ENCODE results near the gene ZNF584.
"Not testable (repeated sequence)": the region's sequence is repeated elsewhere in the genome, so short reads cannot be mapped to it uniquely, and the experiment has no call there.

Gene ZNF584

DNA sequence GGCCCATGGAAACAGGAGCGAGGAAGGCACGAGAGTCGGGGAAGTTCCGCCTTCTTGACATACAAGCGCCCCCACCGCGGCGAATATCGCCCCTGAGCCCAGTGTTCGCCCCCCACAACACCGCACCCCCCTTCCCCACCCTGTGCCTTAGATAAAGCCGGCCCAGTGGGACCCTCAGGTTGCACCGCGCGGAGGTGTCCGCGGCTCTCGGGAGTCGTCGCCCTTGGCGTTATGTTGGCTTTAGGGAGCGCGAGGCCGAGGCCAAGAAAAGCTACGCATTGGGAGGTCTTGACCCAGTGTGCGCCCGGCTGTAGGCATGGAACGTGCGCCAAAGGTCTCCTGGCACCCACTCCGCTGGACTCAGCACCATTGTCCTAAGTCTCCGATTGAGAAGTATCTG, 32.1 kb downstream of the ZNF584 start:
- Histone ChIP-seq H3K9me3 (ENCODE audit: control insufficient read depth in 2 of 2, low read length in 2 of 2) (peaks cover 3 to 19% of the 10 kb centered on the region in 2 donors), H3K9ac (ENCODE audit: low read depth in 1 of 2, low read length in 2 of 2) (peak overlapping the region in 1 of 2 donors; percentile 27), H3K27ac (ENCODE audit: low read depth in 2 of 2, low read length in 2 of 2) (peak overlapping the region; percentile 54 to 66), H3K36me3 (ENCODE audit: control insufficient read depth in 2 of 2, insufficient read depth in 2 of 2, low read length in 2 of 2) (peaks cover 6 to 17% of the 10 kb centered on the region in 2 donors), H3K27me3 (ENCODE audit: control insufficient read depth in 2 of 2, insufficient read depth in 2 of 2, low read length in 2 of 2) (no peaks in the 10 kb centered on the region), H3K4me3 (ENCODE audit: low read length in 2 of 2) (peak overlapping the region; percentile 82 to 91), H3K4me1 (ENCODE audit: control insufficient read depth in 2 of 2, insufficient read depth in 2 of 2, low read length in 2 of 2) (peaks cover 6 to 9% of the 10 kb centered on the region in 2 donors)

DNA sequence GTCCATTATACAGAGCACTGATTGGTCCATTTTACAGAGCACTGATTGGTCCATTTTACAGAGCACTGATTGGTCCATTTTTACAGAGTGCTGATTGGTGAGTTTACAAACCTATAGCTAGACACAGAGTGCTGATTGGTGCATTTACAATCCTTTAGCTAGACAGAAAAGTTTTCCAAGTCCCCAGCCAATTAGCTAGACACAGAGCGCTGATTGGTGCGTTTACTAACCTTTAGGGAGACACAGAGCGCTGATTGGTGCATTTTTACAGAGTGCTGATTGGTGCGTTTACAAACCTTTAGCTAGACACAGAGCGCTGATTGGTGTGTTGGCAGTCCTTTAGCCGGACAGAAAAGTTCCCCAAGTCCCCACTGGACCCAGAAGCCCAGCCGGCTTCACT, 34.5 kb downstream of the ZNF584 start:
- not testable (repeated sequence) for H3K9me3 ChIP-seq (ENCODE audit: control insufficient read depth in 2 of 2, low read length in 2 of 2); H3K4me3 ChIP-seq (ENCODE audit: low read length in 2 of 2); H3K27me3 ChIP-seq (ENCODE audit: control insufficient read depth in 2 of 2, insufficient read depth in 2 of 2, low read length in 2 of 2); H3K4me1 ChIP-seq (ENCODE audit: control insufficient read depth in 2 of 2, insufficient read depth in 2 of 2, low read length in 2 of 2); H3K27ac ChIP-seq (ENCODE audit: low read depth in 2 of 2, low read length in 2 of 2); H3K36me3 ChIP-seq (ENCODE audit: control insufficient read depth in 2 of 2, insufficient read depth in 2 of 2, low read length in 2 of 2); H3K9ac ChIP-seq (ENCODE audit: low read depth in 1 of 2, low read length in 2 of 2)

DNA sequence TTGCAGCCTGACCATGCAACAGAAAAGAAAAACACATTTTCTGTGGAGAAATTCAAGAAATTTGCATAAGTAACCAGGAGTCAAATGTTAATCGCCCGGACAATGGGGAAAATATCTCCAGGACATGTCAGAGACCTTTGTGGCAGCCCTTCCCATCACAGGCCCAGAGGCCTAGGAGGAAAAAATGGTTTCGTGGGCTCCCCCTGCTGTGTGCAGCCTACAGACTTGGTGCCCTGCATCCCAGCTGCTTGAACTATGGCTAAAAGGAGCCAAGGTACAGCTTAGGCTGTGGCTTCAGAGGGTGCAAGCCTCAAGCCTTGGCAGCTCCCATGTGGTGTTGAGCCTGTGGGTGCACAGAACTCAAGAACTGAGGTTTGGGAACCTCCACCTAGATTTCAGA, 40.4 kb downstream of the ZNF584 start:
- H3K4me3 ChIP-seq (ENCODE audit: low read length in 2 of 2); H3K27me3 ChIP-seq (ENCODE audit: control insufficient read depth in 2 of 2, insufficient read depth in 2 of 2, low read length in 2 of 2); H3K4me1 ChIP-seq (ENCODE audit: control insufficient read depth in 2 of 2, insufficient read depth in 2 of 2, low read length in 2 of 2); H3K27ac ChIP-seq (ENCODE audit: low read depth in 2 of 2, low read length in 2 of 2); H3K9me3 ChIP-seq (ENCODE audit: control insufficient read depth in 2 of 2, low read length in 2 of 2); H3K9ac ChIP-seq (ENCODE audit: low read depth in 1 of 2, low read length in 2 of 2); H3K36me3 ChIP-seq (ENCODE audit: control insufficient read depth in 2 of 2, insufficient read depth in 2 of 2, low read length in 2 of 2): not testable (repeated sequence)

DNA sequence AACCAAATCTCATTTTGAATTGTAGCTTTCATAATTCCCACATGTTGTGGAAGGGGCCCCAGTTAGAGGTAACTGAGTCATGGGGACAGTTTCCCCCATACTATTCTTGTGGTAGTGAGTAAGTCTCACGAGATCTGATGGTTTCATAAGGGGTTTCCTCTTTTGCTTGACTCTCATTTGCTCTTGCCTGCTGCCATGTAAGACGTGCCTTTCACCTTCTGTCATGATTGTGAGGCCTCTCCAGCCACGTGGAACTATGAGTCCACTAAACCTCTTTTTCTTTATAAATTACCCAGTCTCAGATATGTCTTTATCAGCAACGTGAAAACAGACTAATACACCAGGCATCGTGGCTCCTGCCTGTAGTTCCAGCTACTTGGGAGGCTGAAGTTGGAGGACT, 41.5 kb downstream of the ZNF584 start:
- H3K9me3 ChIP-seq (ENCODE audit: control insufficient read depth in 2 of 2, low read length in 2 of 2); H3K27ac ChIP-seq (ENCODE audit: low read depth in 2 of 2, low read length in 2 of 2); H3K9ac ChIP-seq (ENCODE audit: low read depth in 1 of 2, low read length in 2 of 2); H3K4me1 ChIP-seq (ENCODE audit: control insufficient read depth in 2 of 2, insufficient read depth in 2 of 2, low read length in 2 of 2); H3K36me3 ChIP-seq (ENCODE audit: control insufficient read depth in 2 of 2, insufficient read depth in 2 of 2, low read length in 2 of 2); H3K27me3 ChIP-seq (ENCODE audit: control insufficient read depth in 2 of 2, insufficient read depth in 2 of 2, low read length in 2 of 2); H3K4me3 ChIP-seq (ENCODE audit: low read length in 2 of 2): not testable (repeated sequence)

DNA sequence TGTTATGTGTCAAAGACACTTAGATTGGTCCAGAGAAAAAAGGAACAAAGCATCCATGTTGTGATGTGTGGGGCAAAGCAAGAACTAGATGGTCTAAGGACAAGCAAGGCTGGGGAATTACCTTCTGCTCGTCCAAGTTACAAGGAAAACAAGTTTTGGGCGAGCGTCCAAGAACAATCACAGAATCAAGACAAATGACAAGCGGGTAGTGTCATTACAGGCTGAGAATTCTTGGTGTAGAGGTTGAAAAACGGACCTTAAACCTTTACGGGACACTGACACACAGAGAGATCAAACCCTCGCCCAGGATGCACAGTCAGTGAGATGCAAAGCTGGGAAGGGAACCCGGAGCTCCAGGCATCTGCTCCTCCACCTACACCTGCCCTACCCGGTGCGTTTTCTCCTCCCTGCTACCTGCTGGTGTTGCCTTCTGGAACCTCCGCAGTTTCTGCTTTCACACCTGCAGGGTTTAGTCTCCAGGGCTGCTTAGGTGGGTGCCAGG, 42.5 kb downstream of the ZNF584 start:
- Histone ChIP-seq H3K36me3 (ENCODE audit: control insufficient read depth in 2 of 2, insufficient read depth in 2 of 2, low read length in 2 of 2) (peaks cover 3 to 4% of the 10 kb centered on the region in 2 donors), H3K9me3 (ENCODE audit: control insufficient read depth in 2 of 2, low read length in 2 of 2) (peaks cover 0 to 2% of the 10 kb centered on the region in 2 donors), H3K9ac (ENCODE audit: low read depth in 1 of 2, low read length in 2 of 2) (peak overlapping the region; percentile 32 to 60), H3K4me1 (ENCODE audit: control insufficient read depth in 2 of 2, insufficient read depth in 2 of 2, low read length in 2 of 2) (peaks cover 7 to 8% of the 10 kb centered on the region in 2 donors), H3K27ac (ENCODE audit: low read depth in 2 of 2, low read length in 2 of 2) (no peak overlapping the region), H3K4me3 (ENCODE audit: low read length in 2 of 2) (peak overlapping the region; percentile 65 to 89), H3K27me3 (ENCODE audit: control insufficient read depth in 2 of 2, insufficient read depth in 2 of 2, low read length in 2 of 2) (no peaks in the 10 kb centered on the region)

DNA sequence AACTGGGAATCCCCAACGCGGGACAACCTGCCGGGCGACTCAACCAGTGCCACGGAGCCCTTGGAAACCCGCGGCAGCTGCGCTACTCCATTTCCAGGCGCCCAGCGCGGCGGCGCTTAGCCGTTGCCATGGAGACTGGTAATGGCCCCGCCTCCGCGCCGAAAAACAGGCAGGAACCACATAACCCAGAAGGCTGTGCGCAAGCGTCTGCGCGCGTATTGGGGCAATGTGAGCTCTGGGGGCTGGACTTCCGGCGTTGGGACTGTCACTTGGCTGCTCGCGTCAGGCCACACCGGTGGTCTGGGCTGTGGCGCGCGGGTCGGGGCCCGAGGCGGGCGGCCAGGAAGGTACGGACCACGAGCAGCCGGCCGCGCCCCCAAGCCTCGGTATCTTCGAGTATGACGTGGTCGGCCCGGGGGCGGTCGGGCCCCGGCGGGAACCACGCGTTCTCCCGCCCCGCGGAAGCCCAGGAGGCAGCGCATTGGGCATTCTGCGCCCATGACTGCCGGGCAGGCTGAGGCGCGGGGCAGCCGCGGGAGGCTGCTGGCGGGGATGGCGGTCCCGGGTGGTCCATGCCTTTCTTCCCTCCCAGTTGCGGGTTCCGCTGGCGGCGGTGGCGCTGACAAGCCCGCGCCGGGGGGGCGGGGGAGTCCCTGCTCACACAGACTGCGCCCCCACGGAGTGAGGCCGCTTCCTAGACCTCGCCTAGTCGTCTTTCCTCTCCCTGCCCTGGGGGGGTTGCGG, 43.1 kb downstream of the ZNF584 start, which contains the start of gene ZNF324B:
ZNF324B (plus strand) TSS at position 265 of the 744 bp plus-strand sequence. CDS start 2,080 bp downstream, outside the sequence.
- H3K4me3 ChIP-seq (ENCODE audit: low read length in 2 of 2), result peak within 1 kb of the TSS; percentile 65 to 89
- peak within 1 kb of the TSS; percentile 22 to 58 for H3K27ac ChIP-seq (ENCODE audit: low read depth in 2 of 2, low read length in 2 of 2)
- H3K9ac ChIP-seq (ENCODE audit: low read depth in 1 of 2, low read length in 2 of 2), result peak within 1 kb of the TSS; percentile 60 to 77
- H3K36me3 ChIP-seq (ENCODE audit: control insufficient read depth in 2 of 2, insufficient read depth in 2 of 2, low read length in 2 of 2), result peaks cover 6% of the 10 kb centered on the region in 2 donors
- H3K27me3 ChIP-seq (ENCODE audit: control insufficient read depth in 2 of 2, insufficient read depth in 2 of 2, low read length in 2 of 2), result no peaks in the 10 kb centered on the region
- peaks cover 7 to 8% of the 10 kb centered on the region in 2 donors for H3K4me1 ChIP-seq (ENCODE audit: control insufficient read depth in 2 of 2, insufficient read depth in 2 of 2, low read length in 2 of 2)
- H3K9me3 ChIP-seq (ENCODE audit: control insufficient read depth in 2 of 2, low read length in 2 of 2), result peaks cover 0 to 2% of the 10 kb centered on the region in 2 donors

DNA sequence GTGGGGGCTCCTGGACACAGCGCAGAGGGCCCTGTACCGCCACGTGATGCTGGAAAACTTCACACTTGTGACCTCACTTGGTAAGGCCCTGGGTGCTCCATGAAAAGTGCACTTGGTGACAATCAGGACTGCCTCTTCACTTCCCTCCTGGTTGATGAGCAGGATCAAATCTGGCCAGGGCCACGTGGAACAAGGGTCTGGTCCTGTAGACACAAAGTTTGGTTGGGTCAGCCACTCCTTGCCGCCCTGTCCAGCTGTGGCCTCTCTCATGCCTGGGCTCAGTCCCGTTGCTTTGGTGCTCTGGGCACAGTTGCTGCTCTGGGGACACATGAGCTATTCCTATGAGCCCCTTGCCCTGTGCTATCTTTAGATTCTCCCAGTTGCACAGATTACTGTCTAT, 45.3 kb downstream of the ZNF584 start:
- Histone ChIP-seq H3K4me3 (ENCODE audit: low read length in 2 of 2) (no peak overlapping the region), H3K27ac (ENCODE audit: low read depth in 2 of 2, low read length in 2 of 2) (no peak overlapping the region), H3K36me3 (ENCODE audit: control insufficient read depth in 2 of 2, insufficient read depth in 2 of 2, low read length in 2 of 2) (peaks cover 9 to 14% of the 10 kb centered on the region in 2 donors), H3K27me3 (ENCODE audit: control insufficient read depth in 2 of 2, insufficient read depth in 2 of 2, low read length in 2 of 2) (no peaks in the 10 kb centered on the region), H3K4me1 (ENCODE audit: control insufficient read depth in 2 of 2, insufficient read depth in 2 of 2, low read length in 2 of 2) (peaks cover 7 to 8% of the 10 kb centered on the region in 2 donors), H3K9me3 (ENCODE audit: control insufficient read depth in 2 of 2, low read length in 2 of 2) (peaks cover 0 to 1% of the 10 kb centered on the region in 2 donors), H3K9ac (ENCODE audit: low read depth in 1 of 2, low read length in 2 of 2) (no peak overlapping the region)

DNA sequence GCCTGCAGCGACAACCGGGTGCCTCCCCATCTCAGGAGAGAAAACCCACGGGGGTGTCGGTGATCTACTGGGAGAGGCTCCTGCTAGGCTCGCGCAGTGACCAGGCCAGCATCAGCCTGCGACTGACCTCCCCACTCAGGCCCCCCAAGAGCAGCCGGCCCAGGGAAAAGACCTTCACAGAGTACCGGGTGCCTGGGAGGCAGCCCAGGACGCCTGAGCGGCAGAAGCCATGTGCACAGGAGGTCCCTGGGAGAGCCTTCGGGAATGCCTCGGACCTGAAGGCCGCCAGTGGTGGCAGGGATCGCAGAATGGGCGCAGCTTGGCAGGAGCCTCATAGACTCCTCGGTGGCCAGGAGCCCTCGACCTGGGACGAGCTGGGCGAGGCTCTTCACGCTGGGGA, 46.9 kb downstream of the ZNF584 start:
- Histone ChIP-seq H3K9me3 (ENCODE audit: control insufficient read depth in 2 of 2, low read length in 2 of 2) (no peaks in the 10 kb centered on the region), H3K36me3 (ENCODE audit: control insufficient read depth in 2 of 2, insufficient read depth in 2 of 2, low read length in 2 of 2) (peaks cover 9 to 14% of the 10 kb centered on the region in 2 donors), H3K4me3 (ENCODE audit: low read length in 2 of 2) (no peak overlapping the region)

DNA sequence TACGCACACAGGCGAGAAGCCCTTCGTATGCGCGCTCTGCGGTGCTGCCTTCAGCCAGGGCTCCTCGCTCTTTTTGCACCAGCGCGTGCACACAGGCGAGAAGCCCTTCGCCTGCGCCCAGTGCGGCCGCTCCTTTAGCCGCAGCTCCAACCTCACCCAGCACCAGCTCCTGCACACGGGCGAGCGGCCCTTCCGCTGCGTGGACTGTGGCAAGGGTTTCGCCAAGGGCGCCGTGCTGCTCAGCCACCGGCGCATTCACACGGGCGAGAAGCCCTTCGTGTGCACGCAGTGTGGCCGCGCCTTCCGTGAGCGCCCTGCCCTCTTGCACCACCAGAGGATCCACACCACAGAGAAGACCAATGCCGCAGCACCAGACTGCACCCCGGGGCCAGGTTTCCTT, 47.7 kb downstream of the ZNF584 start:
- H3K4me3 ChIP-seq (ENCODE audit: low read length in 2 of 2), result no peak overlapping the region
- peaks cover 9 to 14% of the 10 kb centered on the region in 2 donors for H3K36me3 ChIP-seq (ENCODE audit: control insufficient read depth in 2 of 2, insufficient read depth in 2 of 2, low read length in 2 of 2)

More for the DNA sequence above, 46.9 kb downstream of the ZNF584 start:
- H3K4me1 ChIP-seq (ENCODE audit: control insufficient read depth in 2 of 2, insufficient read depth in 2 of 2, low read length in 2 of 2), result peaks cover 7 to 8% of the 10 kb centered on the region in 2 donors
- H3K27ac ChIP-seq (ENCODE audit: low read depth in 2 of 2, low read length in 2 of 2), result no peak overlapping the region
- H3K27me3 ChIP-seq (ENCODE audit: control insufficient read depth in 2 of 2, insufficient read depth in 2 of 2, low read length in 2 of 2), result no peaks in the 10 kb centered on the region
- no peak overlapping the region for H3K9ac ChIP-seq (ENCODE audit: low read depth in 1 of 2, low read length in 2 of 2)

DNA sequence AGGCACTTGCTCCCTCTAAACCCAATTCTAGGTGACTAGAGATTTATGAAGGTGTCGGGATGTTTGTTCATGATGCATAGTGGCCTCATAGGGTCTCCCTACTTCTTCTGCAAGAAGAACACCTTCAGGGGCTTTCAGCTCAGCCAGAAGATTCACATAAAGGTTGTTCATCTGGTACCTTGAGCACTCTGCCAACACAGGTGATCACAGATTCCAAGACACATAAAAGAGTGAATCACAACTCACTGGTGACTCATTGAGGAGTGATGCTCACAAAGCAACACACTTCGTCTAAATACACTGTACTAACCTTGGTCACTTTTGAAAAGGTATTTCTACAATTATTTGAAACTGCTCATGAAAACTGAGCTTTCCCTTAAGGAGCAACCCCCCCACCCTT, 51.6 kb downstream of the ZNF584 start:
- Histone ChIP-seq H3K9me3 (ENCODE audit: control insufficient read depth in 2 of 2, low read length in 2 of 2) (no peaks in the 10 kb centered on the region), H3K36me3 (ENCODE audit: control insufficient read depth in 2 of 2, insufficient read depth in 2 of 2, low read length in 2 of 2) (peaks cover 6 to 10% of the 10 kb centered on the region in 2 donors), H3K4me3 (ENCODE audit: low read length in 2 of 2) (no peak overlapping the region), H3K4me1 (ENCODE audit: control insufficient read depth in 2 of 2, insufficient read depth in 2 of 2, low read length in 2 of 2) (no peaks in the 10 kb centered on the region), H3K27me3 (ENCODE audit: control insufficient read depth in 2 of 2, insufficient read depth in 2 of 2, low read length in 2 of 2) (no peaks in the 10 kb centered on the region), H3K27ac (ENCODE audit: low read depth in 2 of 2, low read length in 2 of 2) (no peak overlapping the region), H3K9ac (ENCODE audit: low read depth in 1 of 2, low read length in 2 of 2) (no peak overlapping the region)

More for the DNA sequence above, 47.7 kb downstream of the ZNF584 start:
- Histone ChIP-seq H3K9me3 (ENCODE audit: control insufficient read depth in 2 of 2, low read length in 2 of 2) (no peaks in the 10 kb centered on the region), H3K9ac (ENCODE audit: low read depth in 1 of 2, low read length in 2 of 2) (no peak overlapping the region), H3K27me3 (ENCODE audit: control insufficient read depth in 2 of 2, insufficient read depth in 2 of 2, low read length in 2 of 2) (no peaks in the 10 kb centered on the region), H3K4me1 (ENCODE audit: control insufficient read depth in 2 of 2, insufficient read depth in 2 of 2, low read length in 2 of 2) (peaks cover under 1 to 4% of the 10 kb centered on the region in 2 donors), H3K27ac (ENCODE audit: low read depth in 2 of 2, low read length in 2 of 2) (no peak overlapping the region)
